NCI-H226 (cell line): Measurements from ENCODE around the gene NUCKS1.

ENCODE experiments used
- DNase-seq: peaks from one replicate; pipeline ENCODE4 v3.0.0-alpha.2; 2015

NUCKS1 gene

GRCh38 chr1:205666372-205667166 is 83.4 kb downstream of the NUCKS1 start:
- DNase-seq, result no peak

DNA sequence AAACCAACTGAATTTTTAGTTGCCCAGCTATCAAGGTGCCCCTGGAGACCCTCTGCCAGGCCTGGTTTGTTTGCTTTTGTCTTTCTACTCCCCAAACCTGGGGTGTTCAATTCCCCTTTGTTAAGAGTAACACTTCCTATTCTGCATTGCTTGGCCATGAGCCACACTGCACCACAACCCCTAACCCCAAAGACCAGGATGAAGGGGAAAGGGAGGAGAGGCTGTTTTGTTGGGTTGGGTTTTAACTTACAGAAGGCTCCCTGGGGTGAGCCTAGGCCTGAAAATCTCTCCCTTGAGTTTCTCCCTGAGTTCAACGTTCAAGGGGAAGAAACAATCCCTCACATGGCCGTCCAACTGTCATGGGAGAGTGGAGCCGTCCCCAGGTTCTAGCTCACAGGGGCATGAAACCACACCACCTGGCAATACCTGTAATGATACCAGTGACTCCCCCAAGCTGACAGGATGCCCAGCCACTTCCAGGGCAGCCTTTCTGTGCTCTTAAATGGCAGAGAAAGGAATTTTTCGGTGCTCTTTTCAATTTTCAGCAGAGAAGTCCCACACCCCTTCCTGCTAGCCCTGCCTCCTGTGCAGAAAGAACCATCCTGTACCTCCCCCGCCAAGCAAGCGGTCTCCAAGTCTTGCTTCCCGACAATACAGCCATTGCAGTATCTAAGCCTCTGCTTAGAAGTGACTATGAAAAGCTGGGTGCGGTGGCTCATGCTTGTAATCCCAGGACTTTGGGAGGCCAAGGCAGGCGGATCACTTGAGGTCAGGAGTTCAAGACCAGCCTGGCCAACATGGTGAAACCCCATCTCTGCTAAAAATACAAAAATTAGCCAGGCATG is 84.6 kb downstream of the NUCKS1 start:
- no peak for DNase-seq

- DNase-seq, result no peak
Measured at GRCh38 chr1:205664399-205665017, 85.5 kb downstream of the NUCKS1 start.

DNA sequence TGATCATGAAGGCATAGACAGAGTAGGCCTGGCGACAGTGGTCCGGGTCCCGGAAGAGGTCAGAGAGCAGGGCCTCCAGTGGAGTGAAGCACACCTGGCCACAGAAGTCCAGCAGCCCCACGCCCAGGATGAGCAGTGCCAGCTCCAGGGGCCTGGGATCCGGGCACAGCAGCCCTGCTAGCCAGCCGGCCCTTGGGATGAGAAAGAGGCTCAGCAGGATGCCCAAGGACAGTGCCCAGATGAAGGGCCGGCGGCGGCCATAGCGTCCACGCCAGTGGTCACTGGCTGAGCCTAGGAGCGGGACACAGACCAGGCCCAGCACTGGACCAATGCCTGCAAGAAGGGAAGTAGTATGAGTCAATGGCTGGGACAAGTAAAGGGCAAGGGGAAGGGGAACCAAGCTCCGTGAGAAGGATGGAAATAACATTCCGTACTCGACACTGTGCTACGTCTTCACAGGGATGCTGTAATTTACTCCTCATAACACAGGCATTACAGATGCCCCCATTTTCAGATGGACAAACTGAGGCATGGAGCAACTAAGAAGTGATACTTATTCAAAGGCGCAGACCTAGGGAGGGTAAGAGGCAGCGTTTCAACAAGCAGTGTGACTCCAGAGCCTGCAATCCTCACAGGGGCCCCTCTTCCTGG is 86.6 kb downstream of the NUCKS1 start:
- no peak for DNase-seq
